Measurements from ENCODE around the gene PDE1C.

The PDE1C gene

DNA sequence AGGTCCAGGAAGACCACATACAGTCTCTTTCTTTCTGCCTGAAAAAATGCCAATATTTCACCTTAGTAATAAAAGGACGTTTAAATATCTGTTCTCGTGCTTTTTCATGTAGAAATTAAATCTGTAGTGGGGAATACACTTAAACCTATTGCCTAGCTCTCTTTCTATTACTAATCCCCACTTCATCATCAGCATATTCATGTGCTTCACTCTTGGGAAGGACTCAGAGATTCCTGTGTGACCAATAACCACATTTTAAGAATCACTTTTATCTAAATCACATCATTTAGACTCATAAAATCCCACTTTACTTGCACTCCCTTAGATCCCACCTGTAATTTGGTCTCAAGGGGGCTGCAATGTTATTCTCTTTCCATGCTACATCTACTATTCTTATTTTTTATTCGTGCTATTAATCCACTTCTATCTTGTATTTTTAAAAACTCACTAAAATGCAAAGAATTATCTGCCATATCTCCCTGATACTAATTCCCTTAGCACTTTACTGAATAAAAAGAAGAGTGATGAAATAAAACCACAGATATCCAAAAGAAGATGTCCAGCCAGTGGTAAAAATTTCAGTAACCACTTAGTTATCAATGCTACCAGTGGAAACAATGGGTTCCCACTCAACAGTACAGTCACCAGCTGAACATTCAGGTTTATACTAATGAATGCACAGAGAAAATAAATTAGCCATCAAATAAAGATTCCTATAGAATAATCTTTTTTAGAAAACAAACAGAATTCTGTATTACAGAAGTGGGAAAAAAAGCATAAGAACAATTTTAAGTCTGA is 281.1 kb downstream of the PDE1C start:
- no peak for DNase-seq
- Histone ChIP-seq H3K4me3 (ENCODE audit: low read depth, low read length) (no peak overlapping the region), H3K9me3 (ENCODE audit: severe bottlenecking) (no peaks in the 10 kb centered on the region), H3K27me3 (ENCODE audit: insufficient read depth, low read depth, severe bottlenecking) (no peaks in the 10 kb centered on the region), H3K27ac (no peak overlapping the region), H3K36me3 (no peaks in the 10 kb centered on the region)
- TF ChIP-seq, protein P1, sequence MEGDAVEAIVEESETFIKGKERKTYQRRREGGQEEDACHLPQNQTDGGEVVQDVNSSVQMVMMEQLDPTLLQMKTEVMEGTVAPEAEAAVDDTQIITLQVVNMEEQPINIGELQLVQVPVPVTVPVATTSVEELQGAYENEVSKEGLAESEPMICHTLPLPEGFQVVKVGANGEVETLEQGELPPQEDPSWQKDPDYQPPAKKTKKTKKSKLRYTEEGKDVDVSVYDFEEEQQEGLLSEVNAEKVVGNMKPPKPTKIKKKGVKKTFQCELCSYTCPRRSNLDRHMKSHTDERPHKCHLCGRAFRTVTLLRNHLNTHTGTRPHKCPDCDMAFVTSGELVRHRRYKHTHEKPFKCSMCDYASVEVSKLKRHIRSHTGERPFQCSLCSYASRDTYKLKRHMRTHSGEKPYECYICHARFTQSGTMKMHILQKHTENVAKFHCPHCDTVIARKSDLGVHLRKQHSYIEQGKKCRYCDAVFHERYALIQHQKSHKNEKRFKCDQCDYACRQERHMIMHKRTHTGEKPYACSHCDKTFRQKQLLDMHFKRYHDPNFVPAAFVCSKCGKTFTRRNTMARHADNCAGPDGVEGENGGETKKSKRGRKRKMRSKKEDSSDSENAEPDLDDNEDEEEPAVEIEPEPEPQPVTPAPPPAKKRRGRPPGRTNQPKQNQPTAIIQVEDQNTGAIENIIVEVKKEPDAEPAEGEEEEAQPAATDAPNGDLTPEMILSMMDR (IDR thresholded peaks at IDR 0.05; ENCODE audit: low read depth, low read length) = no peak

DNA sequence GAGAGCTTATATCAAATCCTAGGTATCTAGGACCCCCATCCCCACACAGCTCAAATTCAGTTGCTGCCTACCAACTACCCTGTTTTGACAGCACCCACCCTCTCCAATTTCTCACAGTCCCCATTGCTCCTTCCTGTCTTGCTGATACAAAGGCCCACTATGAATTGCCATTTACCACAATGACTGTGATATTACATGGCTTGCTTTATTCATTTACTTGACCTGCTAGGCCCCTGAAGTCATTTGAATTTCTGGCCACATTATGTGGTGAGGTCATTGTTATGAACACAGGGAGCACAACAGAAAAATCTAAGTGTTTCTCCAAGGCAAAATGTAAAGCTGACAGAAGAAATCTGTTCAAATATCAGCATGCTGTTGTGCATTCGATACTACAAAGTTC is 281.8 kb downstream of the PDE1C start:
- TF ChIP-seq, protein P1 (IDR thresholded peaks at IDR 0.05; ENCODE audit: low read depth, low read length) = no peak
- DNase-seq = no peak
- Histone ChIP-seq H3K27ac (no peak overlapping the region), H3K4me3 (ENCODE audit: low read depth, low read length) (no peak overlapping the region), H3K27me3 (ENCODE audit: insufficient read depth, low read depth, severe bottlenecking) (no peaks in the 10 kb centered on the region), H3K9me3 (ENCODE audit: severe bottlenecking) (no peaks in the 10 kb centered on the region), H3K36me3 (no peaks in the 10 kb centered on the region)

DNA sequence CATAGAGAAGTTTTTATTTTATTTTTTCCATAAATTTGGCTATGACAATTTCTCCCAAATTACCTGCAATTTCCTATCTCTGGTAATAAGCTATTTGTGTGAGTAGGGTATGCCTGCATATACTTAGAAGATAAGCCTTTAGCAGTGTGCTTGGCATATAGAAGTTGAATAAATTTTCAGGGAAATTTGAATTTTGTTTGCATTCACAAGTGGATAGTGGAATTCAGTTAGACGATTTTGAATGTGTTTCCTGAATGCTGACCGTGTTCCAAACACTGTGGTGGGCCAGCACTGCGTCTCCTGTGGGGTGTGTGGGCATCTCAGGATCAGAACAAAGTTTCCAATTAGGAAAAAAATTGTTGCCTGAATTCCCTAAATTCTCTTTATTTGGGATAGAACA is 283.9 kb downstream of the PDE1C start:
- no peaks in the 10 kb centered on the region for H3K27me3 ChIP-seq (ENCODE audit: insufficient read depth, low read depth, severe bottlenecking)
- H3K4me3 ChIP-seq (ENCODE audit: low read depth, low read length) = no peak overlapping the region
- TF ChIP-seq, protein P1 (IDR thresholded peaks at IDR 0.05; ENCODE audit: low read depth, low read length) = no peak
- no peaks in the 10 kb centered on the region for H3K36me3 ChIP-seq
- H3K27ac ChIP-seq = no peak overlapping the region
- no peak for DNase-seq
- no peaks in the 10 kb centered on the region for H3K9me3 ChIP-seq (ENCODE audit: severe bottlenecking)

DNA sequence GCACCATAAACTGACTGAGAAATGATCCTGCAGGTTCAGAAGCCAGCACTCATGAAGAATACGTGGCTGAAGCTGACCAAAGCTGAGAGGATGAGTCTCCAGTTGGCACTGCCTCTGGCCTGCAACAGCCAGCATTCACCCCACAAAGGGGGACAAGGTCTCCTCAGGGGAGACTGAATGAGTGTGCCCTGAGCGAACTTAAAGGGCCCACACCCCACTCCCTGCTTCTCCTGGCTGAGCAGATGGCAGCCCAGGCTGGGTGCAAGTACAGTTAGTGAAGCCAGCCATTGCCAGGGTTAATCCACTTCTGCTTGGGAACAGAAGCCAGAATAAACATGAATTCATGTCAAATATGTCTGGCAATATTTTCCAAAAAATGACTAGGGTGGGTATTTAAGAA is 285.1 kb downstream of the PDE1C start:
- no peaks in the 10 kb centered on the region for H3K9me3 ChIP-seq (ENCODE audit: severe bottlenecking)
- H3K36me3 ChIP-seq = no peaks in the 10 kb centered on the region
- H3K27me3 ChIP-seq (ENCODE audit: insufficient read depth, low read depth, severe bottlenecking) = no peaks in the 10 kb centered on the region
- H3K4me3 ChIP-seq (ENCODE audit: low read depth, low read length) = no peak overlapping the region
- TF ChIP-seq, protein P1 (IDR thresholded peaks at IDR 0.05; ENCODE audit: low read depth, low read length) = no peak
- DNase-seq = peak; percentile 25
- no peak overlapping the region for H3K27ac ChIP-seq

DNA sequence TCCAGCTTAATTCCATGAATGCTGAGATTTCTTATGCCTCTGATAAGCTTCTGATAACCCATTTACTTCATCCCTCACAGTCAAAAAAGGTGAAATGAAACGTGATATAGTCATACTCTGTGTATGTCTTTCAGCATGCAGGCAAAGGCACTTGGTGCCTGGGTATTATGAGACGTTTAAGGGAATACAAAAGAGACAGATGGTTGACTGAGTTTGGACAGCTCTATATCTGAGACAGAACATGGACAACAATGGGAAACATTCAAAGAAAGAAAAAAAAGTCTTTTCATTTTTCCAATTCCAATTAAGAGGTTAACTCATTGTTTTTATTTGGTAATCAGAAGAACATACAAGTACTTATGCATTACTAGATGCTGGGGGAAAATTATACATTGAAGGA is 287.0 kb downstream of the PDE1C start:
- no peaks in the 10 kb centered on the region for H3K27me3 ChIP-seq (ENCODE audit: insufficient read depth, low read depth, severe bottlenecking)
- no peak overlapping the region for H3K27ac ChIP-seq
- no peak for DNase-seq
- H3K36me3 ChIP-seq = no peaks in the 10 kb centered on the region
- H3K9me3 ChIP-seq (ENCODE audit: severe bottlenecking) = no peaks in the 10 kb centered on the region
- no peak overlapping the region for H3K4me3 ChIP-seq (ENCODE audit: low read depth, low read length)
- TF ChIP-seq, protein P1 (IDR thresholded peaks at IDR 0.05; ENCODE audit: low read depth, low read length) = no peak

Data from WERI-Rb-1 (cell line).